ENCODE data around the gene GDAP2.

DNA sequence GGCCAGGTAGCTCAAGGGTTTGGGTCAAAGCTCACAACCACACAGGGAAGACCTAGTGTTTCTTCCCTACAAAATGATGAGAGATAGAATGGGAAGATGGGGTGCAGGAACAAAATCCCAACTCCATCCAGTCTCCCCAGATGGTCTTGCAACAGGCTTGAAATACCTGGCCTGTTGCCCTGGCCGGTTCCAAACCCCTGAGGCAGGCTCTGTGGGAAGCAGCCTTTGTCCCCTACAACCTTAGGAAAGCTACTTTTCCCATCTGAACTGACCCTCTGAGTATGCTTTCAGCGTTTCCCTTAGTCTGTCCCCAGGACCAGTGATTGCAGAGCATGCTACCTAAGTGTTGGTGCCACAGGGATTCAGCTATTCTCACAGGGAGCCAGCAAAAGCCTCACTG is 104.0 kb downstream of the GDAP2 start:
- TF ChIP-seq, protein P1, sequence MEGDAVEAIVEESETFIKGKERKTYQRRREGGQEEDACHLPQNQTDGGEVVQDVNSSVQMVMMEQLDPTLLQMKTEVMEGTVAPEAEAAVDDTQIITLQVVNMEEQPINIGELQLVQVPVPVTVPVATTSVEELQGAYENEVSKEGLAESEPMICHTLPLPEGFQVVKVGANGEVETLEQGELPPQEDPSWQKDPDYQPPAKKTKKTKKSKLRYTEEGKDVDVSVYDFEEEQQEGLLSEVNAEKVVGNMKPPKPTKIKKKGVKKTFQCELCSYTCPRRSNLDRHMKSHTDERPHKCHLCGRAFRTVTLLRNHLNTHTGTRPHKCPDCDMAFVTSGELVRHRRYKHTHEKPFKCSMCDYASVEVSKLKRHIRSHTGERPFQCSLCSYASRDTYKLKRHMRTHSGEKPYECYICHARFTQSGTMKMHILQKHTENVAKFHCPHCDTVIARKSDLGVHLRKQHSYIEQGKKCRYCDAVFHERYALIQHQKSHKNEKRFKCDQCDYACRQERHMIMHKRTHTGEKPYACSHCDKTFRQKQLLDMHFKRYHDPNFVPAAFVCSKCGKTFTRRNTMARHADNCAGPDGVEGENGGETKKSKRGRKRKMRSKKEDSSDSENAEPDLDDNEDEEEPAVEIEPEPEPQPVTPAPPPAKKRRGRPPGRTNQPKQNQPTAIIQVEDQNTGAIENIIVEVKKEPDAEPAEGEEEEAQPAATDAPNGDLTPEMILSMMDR (IDR thresholded peaks at IDR 0.05): no peak
- no peak for TF ChIP-seq POLR2A (IDR thresholded peaks at IDR 0.05)
